ENCODE data around the gene OBP2A.

- TF ChIP-seq CTCF (IDR thresholded peaks at IDR 0.05; ENCODE audit: low read depth, low read length) (no peak), EZH2phosphoT487 (IDR thresholded peaks at IDR 0.05; ENCODE audit: low read depth) (no peak)
Measured at GRCh38 chr9:135509458-135509857, 36.5 kb upstream of the OBP2A start.

Measured in OCI-LY3 (cell line).